A673 (cell line): ENCODE data around the gene SMIM30.

ENCODE experiments used
- CTCF ChIP-seq: fragments of 300-800, 200-600 bp; sonication (generic); conservative IDR thresholded peaks from 2 replicates; pipeline ENCODE4 v1.5.1; 2017; ENCODE audit warnings: low read depth, mild to moderate bottlenecking, antibody characterized with exemption, low read length, moderate library complexity, mixed read lengths
- EZH2 ChIP-seq: fragments of 200-600 bp; sonication (generic); IDR thresholded peaks from 2 replicates; pipeline ENCODE4 v1.6.1; 2017; ENCODE audit warnings: borderline replicate concordance, low read depth, mild to moderate bottlenecking, mixed read lengths, antibody characterized with exemption, low read length; ENCODE audit not compliant: poor library complexity, severe bottlenecking

GRCh38 chr7:113100121-113100603, 18.2 kb downstream of the SMIM30 start:
- no peak for TF ChIP-seq CTCF
- TF ChIP-seq EZH2: no peak
